H54 (cell line): Measurements from ENCODE around the gene RPH3AL.

ENCODE experiments used
- DNase-seq: peaks from one replicate; pipeline ENCODE4 v3.0.0; 2011; ENCODE audit warnings: low spot score, mixed read lengths; ENCODE audit not compliant: insufficient read length
- FAIRE-seq: peaks from 3 replicates; lab custom pipeline; 2011; peaks lifted over from hg19 to GRCh38; lab: Jason Lieb, UNC
- POLR2A ChIP-seq: IDR thresholded peaks from 2 replicates; pipeline ENCODE4 v1.6.1; 2011; ENCODE audit warnings: low read depth, mild to moderate bottlenecking, low read length

The RPH3AL gene

GRCh38 chr17:192666-193425 lies 159.8 kb downstream of the RPH3AL start:
- FAIRE-seq (no peak), DNase-seq (no peak)
- no peak for TF ChIP-seq POLR2A

- DNase-seq = no peak
- no peak for TF ChIP-seq POLR2A
- FAIRE-seq = no peak
Measured at GRCh38 chr17:189444-189843, 163.2 kb downstream of the RPH3AL start.

GRCh38 chr17:187130-187529 lies 165.5 kb downstream of the RPH3AL start:
- no peak for FAIRE-seq
- no peak for DNase-seq
- TF ChIP-seq POLR2A = no peak

GRCh38 chr17:185445-186138 lies 167.0 kb downstream of the RPH3AL start:
- no peak for TF ChIP-seq POLR2A
- no peak for DNase-seq
- no peak for FAIRE-seq

GRCh38 chr17:183021-183420 lies 169.6 kb downstream of the RPH3AL start:
- TF ChIP-seq POLR2A = no peak
- no peak for DNase-seq
- FAIRE-seq = no peak

GRCh38 chr17:182050-182751 lies 170.4 kb downstream of the RPH3AL start:
- no peak for FAIRE-seq
- no peak for DNase-seq
- no peak for TF ChIP-seq POLR2A

- DNase-seq (no peak), FAIRE-seq (no peak)
- TF ChIP-seq POLR2A = no peak
Measured at GRCh38 chr17:181245-182049, 171.2 kb downstream of the RPH3AL start, which contains the start of gene DOC2B. TSS of gene DOC2B (minus strand) at chr17:181650. CDS start at chr17:181479, 171 bp downstream.

GRCh38 chr17:180381-181244 lies 172.0 kb downstream of the RPH3AL start:
- no peak for TF ChIP-seq POLR2A
- DNase-seq (no peak), FAIRE-seq (no peak)

GRCh38 chr17:179781-180380 lies 172.7 kb downstream of the RPH3AL start:
- DNase-seq (no peak), FAIRE-seq (no peak)
- no peak for TF ChIP-seq POLR2A

- DNase-seq (peak; percentile 83), FAIRE-seq (no peak)
- no peak for TF ChIP-seq POLR2A
Measured at GRCh38 chr17:179066-179432, 173.6 kb downstream of the RPH3AL start.

- no peak for FAIRE-seq
- no peak for DNase-seq
- TF ChIP-seq POLR2A = no peak
Measured at GRCh38 chr17:178292-179065, 174.1 kb downstream of the RPH3AL start.
